ENCODE results near the gene NGEF.
A peak's percentile ranks its signal among the peaks of the same experiment; 100 is the strongest.

The NGEF gene

GRCh38 chr2:233047206-233047605 is 34.1 kb upstream of the NGEF start:
- no peak for DNase-seq

GRCh38 chr2:233044974-233045605 is 32.0 kb upstream of the NGEF start:
- DNase-seq = no peak

GRCh38 chr2:233042549-233042948 is 29.5 kb upstream of the NGEF start:
- DNase-seq = no peak

GRCh38 chr2:233041722-233042323 is 28.8 kb upstream of the NGEF start:
- no peak for DNase-seq

- no peak for DNase-seq
Observed at GRCh38 chr2:233040571-233040970, 27.5 kb upstream of the NGEF start.

GRCh38 chr2:233039846-233040530 is 26.9 kb upstream of the NGEF start:
- no peak for DNase-seq

- DNase-seq = peak in 1 of 56 donors; percentile 30
Observed at GRCh38 chr2:233039212-233039845, 26.3 kb upstream of the NGEF start.

- DNase-seq = no peak
Observed at GRCh38 chr2:233037078-233037477, 24.0 kb upstream of the NGEF start.

GRCh38 chr2:233036162-233036838 is 23.2 kb upstream of the NGEF start:
- DNase-seq = no peak

- DNase-seq = no peak
Observed at GRCh38 chr2:233035426-233036161, 22.5 kb upstream of the NGEF start.

GRCh38 chr2:233034091-233034882 is 21.2 kb upstream of the NGEF start:
- DNase-seq = no peak

- no peak for DNase-seq
Observed at GRCh38 chr2:233033672-233034071, 20.6 kb upstream of the NGEF start.

GRCh38 chr2:233032551-233033320 is 19.7 kb upstream of the NGEF start, which contains the start of gene NEU2:
NEU2 (plus strand) TSS chr2:233032672; CDS start chr2:233032672, 0 bp downstream.
- DNase-seq = no peak

GRCh38 chr2:233031556-233032500 is 18.8 kb upstream of the NGEF start:
- DNase-seq = peak in 14 of 56 donors; percentile 6 to 71 (median 36)

- DNase-seq = no peak
Observed at GRCh38 chr2:233029321-233029720, 16.3 kb upstream of the NGEF start.

GRCh38 chr2:233026198-233026813 is 13.2 kb upstream of the NGEF start:
- DNase-seq = no peak

GRCh38 chr2:233025706-233026105 is 12.7 kb upstream of the NGEF start:
- DNase-seq = no peak

Measured in nucleus accumbens (tissue), 56 donors.